Umbilical cord (tissue), 2 donors: ENCODE data around the gene TMEM272. TPM values are rescaled to one million over a fixed set of nuclear protein-coding genes. Genes with fewer than 3 reads are reported as not detected.
"Not testable (repeated sequence)": the region's sequence is repeated elsewhere in the genome, so short reads cannot be mapped to it uniquely, and the experiment has no call there.

Source experiments
- DNase-seq: peaks from one replicate; pipeline ENCODE4 v3.0.0-alpha.2; 2015; ENCODE audit warnings: low spot score
- total RNA-seq: library from RNA; depleted of rRNA; stranded (reverse); fragments of >200 nt; gene quantifications from one replicate; pipeline ENCODE4 v1.2.3, GENCODE V29; 2014; ENCODE audit warnings: low replicate concordance; ENCODE audit not compliant: insufficient read depth

TMEM272 gene
- total RNA-seq, 1 donor from 2014 or later: not detected

GRCh38 chr13:51825165-51825592 is 19.8 kb downstream of the TMEM272 start:
- DNase-seq: peak; percentile 24

DNA sequence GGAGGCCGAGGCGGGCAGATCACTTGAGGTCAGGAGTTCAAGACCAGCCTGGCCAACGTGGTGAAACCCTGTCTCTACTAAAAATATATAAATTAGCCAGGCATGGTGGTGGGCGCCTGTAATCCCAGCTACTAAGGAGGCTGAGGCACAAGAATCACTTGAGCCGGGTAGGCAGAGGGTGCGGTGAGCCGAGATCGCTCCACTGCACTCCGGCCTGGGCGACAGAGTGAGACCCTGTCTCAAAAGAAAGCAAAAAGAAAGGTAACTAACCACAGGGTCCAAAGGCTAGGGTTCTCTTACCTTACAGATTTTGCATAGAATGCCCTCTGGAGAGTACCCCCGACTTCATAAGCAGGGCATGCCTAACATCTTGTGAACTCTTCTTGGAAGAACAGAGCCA is 20.3 kb downstream of the TMEM272 start:
- not testable (repeated sequence) for DNase-seq

DNA sequence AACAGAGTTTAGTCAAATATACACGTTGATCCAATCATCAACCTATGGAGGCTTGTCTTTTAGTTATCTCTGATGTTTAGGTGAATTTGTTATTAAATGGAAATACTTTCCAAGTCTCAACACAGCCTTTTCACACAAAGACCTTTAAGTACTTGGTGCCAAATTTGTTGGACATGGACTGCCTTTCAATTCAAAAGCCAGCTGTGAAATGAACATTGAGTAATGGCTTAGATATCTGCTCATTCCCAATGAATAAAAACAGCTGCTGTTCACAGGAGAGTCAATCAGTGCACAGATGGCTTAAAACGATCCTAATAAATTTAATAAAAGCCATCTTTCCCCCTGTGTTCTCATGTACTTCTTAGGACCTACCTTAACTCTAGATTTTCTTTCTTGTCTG is 21.1 kb downstream of the TMEM272 start:
- no peak for DNase-seq

GRCh38 chr13:51823359-51823758 is 21.6 kb downstream of the TMEM272 start:
- DNase-seq: no peak

DNA sequence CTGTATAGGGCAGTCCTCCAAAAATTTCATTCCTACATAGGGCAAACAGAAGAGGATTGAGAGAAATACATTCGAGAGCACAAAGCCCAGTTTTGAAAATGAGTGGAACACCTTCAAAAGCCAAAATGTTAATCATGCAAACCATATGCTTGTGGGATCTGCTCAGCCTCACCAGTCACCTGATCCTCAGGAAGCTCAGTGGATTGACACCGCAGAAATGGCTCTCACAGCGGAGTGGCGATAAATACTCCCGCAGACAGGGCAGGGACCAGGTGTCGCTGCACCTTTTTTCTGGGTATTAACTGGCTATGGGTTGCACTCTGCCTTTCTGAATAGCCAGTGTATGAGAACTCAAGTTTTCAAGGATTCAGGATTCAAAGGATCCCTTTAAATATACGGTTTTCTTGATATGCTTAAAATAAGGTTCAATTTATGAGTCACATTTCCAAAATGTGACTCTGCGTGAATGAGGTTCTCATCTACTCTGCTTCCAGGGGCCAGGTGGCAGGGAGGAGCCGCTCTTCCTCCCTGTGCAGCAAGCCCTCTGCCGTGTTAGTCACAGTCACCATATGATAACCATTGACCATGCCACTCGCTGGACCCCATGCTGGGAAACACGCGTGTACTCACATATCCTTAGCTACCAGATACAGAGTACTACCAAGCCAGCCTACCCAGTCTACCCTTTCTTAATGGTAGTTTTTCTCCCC is 22.7 kb downstream of the TMEM272 start:
- no peak for DNase-seq

- no peak for DNase-seq
These were observed 23.4 kb downstream of the TMEM272 start for GRCh38 chr13:51821606-51822005.

- no peak for DNase-seq
These were observed 24.9 kb downstream of the TMEM272 start for GRCh38 chr13:51820016-51820597.

- DNase-seq: no peak
These were observed 25.4 kb downstream of the TMEM272 start for GRCh38 chr13:51819544-51819943.

DNA sequence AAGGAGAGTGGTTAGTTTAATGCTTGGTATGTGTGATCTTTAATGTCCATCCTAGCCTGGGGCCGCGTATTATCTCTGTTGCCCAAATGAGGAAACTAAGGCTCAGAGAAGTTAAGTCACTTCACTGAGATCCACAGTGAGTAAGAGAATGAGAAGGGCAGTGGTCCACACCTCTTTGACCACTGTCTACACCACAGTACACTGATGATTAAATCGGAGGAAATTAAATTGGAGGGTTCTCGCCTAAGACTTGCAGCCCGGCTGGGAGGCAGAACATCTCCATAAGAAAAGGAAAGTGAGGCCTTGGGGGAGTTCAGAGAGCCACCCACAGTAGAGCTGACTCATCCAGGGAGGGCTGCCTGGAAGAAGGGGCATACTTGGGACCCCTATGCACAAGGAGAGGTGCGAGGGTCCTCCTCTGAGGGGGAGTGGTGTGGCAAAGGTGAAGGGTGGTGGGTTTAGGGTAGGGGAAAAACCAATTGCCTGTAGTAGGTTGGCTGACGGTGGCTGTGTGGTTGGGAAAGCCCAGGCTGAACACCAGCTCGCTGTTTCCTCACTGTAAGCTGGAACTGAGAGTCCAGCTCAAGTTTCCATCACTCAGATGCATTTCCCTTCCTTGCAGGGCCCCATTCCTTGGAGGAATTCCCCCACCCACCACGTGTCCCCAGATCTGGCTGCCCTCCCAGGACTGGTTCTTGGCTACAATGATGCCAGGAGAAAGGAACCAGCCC is 26.0 kb downstream of the TMEM272 start:
- no peak for DNase-seq

DNA sequence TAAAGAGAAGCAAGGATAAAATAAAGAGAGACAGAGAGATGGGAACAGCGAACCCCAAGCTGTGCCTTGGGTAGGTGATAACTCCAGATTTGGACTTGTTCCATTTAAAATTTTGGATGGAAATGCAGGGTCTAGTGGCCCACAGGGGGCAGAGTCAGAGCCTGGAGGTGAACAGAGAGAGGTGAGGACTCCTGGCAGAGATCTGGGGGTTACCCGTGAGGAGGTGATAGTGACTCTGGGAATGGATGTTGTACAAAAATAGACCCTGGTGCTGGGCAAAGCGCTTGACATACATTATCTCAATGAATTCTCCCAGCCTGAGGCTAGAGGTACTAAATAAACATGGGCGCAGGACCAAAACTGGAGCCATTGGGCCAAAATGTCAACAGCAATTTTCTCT is 26.7 kb downstream of the TMEM272 start:
- no peak for DNase-seq

GRCh38 chr13:51817717-51818116 is 27.3 kb downstream of the TMEM272 start:
- DNase-seq: no peak

DNA sequence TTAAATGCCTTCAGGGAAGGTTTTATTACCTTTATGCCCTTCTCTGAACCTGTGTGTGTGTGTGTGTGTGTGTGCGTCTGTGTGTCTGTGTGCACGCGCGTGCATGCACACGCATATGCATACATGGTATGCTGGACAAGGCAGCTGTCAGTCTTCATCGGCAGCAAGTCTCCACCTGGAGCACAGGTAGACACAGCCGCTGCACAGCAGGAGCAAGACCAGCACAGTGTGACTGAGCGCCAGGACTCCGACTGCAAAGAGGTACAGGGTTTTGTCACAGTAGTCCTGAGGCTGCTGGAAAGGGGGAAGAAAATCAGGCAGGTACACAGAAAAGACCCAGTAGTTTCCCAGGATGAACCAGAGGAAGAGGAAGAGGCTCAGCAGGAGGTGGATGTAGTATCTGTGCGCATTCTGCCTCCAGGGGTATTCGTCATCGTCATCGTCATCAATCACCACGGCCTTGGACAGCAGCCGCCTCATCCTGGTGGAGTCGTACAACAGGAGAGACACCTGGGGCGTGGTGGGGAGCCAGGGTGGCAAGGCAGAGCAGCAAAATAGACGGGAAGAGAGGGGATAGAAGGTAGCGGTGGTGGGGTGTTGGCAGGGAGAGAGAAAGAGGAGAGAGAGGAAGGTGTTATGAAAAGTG is 28.2 kb downstream of the TMEM272 start:
- no peak for DNase-seq

DNA sequence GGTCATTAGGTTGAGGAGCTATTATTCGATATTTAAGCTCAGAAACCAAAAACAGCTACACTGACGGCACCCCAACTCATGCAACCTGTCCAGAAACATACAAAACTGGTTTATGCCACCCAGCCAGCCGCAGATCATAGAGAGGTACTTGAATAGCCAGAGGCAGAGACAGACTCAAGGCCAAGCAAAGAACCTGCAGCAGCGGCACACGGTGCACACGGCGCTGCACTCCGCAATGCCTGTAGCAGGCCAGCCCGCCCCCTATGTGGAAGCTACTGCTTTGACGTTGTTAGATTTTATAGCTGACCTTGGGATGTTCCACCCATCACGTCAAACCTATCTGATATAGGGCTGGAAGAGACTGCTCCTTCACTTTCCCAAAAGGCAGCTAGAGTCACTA is 29.1 kb downstream of the TMEM272 start:
- no peak for DNase-seq

- DNase-seq: peak; percentile 63
These were observed 29.9 kb downstream of the TMEM272 start for GRCh38 chr13:51814825-51815650.

DNA sequence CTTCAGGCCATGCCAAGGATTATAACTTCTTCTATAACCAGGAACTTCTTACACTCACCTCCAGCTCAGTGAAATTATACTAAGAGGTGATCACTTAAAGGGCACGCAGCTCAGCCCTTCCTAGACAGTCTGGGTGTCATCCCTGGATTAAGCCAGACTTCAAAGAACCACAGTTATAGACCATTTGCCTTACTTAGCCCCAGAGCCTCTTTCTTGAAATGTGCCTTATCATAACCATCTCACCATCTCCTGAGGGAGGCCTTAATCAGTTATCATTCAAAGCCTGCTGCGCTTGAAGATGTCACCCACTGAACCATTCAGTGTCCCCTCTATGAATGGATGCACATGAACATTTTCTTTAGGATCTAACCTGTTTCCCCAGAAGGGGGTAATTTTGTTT is 30.9 kb downstream of the TMEM272 start:
- no peak for DNase-seq

DNA sequence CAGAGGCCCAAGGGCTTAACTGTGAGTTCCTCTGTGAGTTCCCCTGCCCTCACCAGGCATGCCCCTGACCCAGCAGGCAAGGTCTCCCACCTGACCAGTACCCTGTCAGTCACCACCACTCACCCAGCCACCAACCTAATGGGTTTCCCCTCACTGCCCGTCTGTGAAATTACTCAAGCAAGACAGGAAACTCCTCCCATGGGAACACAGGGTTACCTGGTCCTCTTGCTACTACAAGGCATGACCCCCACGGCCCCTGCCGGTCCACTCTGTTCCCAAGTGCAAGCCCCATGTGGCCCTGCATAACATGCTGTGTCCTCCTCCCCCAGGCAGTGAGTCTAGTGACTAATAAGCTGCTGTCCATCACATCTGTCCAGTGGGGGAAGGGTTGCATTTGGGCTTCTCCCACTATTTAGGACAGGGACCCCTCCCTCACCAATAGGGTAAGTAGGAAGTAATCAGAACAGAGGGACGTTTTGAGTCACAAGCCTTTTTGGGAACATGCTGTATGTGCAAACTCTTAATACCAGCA is 33.0 kb downstream of the TMEM272 start:
- DNase-seq: no peak

DNA sequence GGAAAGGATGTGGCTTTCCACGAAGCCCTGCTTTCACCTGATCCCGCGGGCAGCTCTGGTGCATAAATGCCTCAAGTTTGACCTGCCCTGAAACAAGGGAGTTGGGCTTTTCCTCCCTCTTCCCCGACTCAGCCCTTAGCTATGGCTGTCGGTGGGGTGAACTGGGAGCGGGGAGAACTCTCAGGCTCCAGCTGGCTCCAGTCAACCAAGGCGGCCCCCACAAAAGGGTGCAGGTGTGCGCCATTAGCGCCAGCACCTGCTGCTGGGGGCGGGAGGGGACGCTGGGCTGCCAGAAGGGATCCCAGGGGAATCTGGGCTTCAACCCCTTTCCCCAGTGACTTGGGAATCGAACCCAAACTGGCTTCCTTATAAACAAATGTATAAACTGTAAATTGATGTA is 33.9 kb downstream of the TMEM272 start:
- DNase-seq: no peak

DNA sequence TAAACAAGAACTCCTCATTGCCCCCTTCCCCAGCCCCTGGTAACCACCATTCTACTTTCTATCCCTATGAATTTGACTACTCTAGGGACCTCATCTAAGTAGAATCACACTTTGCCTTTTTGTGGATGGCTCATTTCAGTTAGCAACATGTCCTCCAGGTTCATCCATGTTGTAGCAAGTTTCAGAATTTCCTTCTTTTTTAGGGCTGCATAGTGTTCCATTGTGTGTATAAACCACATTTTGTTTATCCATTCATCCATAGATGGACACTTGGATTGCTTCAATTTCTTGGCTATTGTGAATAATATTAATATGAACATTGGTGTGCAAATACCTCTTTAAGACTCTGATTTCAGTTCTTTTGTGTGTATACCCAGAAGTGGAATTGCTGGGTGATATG is 36.2 kb downstream of the TMEM272 start:
- no peak for DNase-seq

GRCh38 chr13:51807041-51807440 is 37.9 kb downstream of the TMEM272 start:
- DNase-seq: no peak

GRCh38 chr13:51806566-51806965 is 38.4 kb downstream of the TMEM272 start:
- DNase-seq: no peak

GRCh38 chr13:51805925-51806324 is 39.1 kb downstream of the TMEM272 start:
- no peak for DNase-seq
